ENCODE measurements around the gene WARS2.
"Not testable (repeated sequence)": the region's sequence is repeated elsewhere in the genome, so short reads cannot be mapped to it uniquely, and the experiment has no call there.

WARS2 gene

GRCh38 chr1:119140177-119141019 is at the start of gene WARS2:
TSS of gene WARS2 (minus strand) at chr1:119140653. CDS start at chr1:119140644, 9 bp downstream.
- peak; percentile 96 to 98 for DNase-seq

GRCh38 chr1:119188926-119189325 is 48.5 kb upstream of the WARS2 start:
- DNase-seq = no peak

GRCh38 chr1:119187416-119187815 is 47.0 kb upstream of the WARS2 start:
- no peak for DNase-seq

- DNase-seq = no peak
These were observed 46.0 kb upstream of the WARS2 start for GRCh38 chr1:119186471-119186870.

GRCh38 chr1:119184972-119185371 is 44.5 kb upstream of the WARS2 start:
- DNase-seq = no peak

- DNase-seq = no peak
These were observed 40.8 kb upstream of the WARS2 start for GRCh38 chr1:119181218-119181617.

- no peak for DNase-seq
These were observed 38.6 kb upstream of the WARS2 start for GRCh38 chr1:119179051-119179450.

- DNase-seq = not testable (repeated sequence)
These were observed 32.5 kb upstream of the WARS2 start for GRCh38 chr1:119172927-119173326.

GRCh38 chr1:119171381-119172010 is 31.0 kb upstream of the WARS2 start:
- not testable (repeated sequence) for DNase-seq

GRCh38 chr1:119163396-119163795 is 22.9 kb upstream of the WARS2 start:
- DNase-seq = no peak

- DNase-seq = no peak
These were observed 20.4 kb upstream of the WARS2 start for GRCh38 chr1:119160866-119161265.

GRCh38 chr1:119160409-119160808 is 20.0 kb upstream of the WARS2 start:
- no peak for DNase-seq

GRCh38 chr1:119159966-119160365 is 19.5 kb upstream of the WARS2 start:
- DNase-seq = no peak

GRCh38 chr1:119159111-119159510 is 18.7 kb upstream of the WARS2 start:
- DNase-seq = no peak

- not testable (repeated sequence) for DNase-seq
These were observed 16.3 kb upstream of the WARS2 start for GRCh38 chr1:119156761-119157160.

GRCh38 chr1:119155069-119155468 is 14.6 kb upstream of the WARS2 start:
- DNase-seq = not testable (repeated sequence)

GRCh38 chr1:119150150-119150549 is 9.7 kb upstream of the WARS2 start:
- DNase-seq = no peak

- DNase-seq = no peak
These were observed 7.2 kb upstream of the WARS2 start for GRCh38 chr1:119147661-119148090.

GRCh38 chr1:119146466-119146865 is 6.0 kb upstream of the WARS2 start:
- DNase-seq = no peak

- no peak for DNase-seq
These were observed 4.4 kb upstream of the WARS2 start for GRCh38 chr1:119144813-119145212.

GRCh38 chr1:119143706-119144105 is 3.3 kb upstream of the WARS2 start:
- DNase-seq = no peak

- DNase-seq = no peak
These were observed 1.2 kb upstream of the WARS2 start for GRCh38 chr1:119141660-119142059.

- DNase-seq = peak in 1 of 2 donors; percentile 19
These were observed 569 bp upstream of the WARS2 start for GRCh38 chr1:119141020-119141424.

GRCh38 chr1:119139857-119140176 is 636 bp downstream of the WARS2 start:
- no peak for DNase-seq

Data from inflammatory macrophage treated with lipopolysaccharide for 1 hour (primary cell).